SKM-1 (cell line): ENCODE results near the gene NUP85.
"Not testable (repeated sequence)": the region's sequence is repeated elsewhere in the genome, so short reads cannot be mapped to it uniquely, and the experiment has no call there.

Source experiments
- DNase-seq: peaks from one replicate; lab custom pipeline; 2025; ENCODE audit not compliant: unreplicated experiment; lab: John Stamatoyannopoulos, UW

The NUP85 gene

GRCh38 chr17:75199886-75200618 is 5.4 kb upstream of the NUP85 start:
- DNase-seq: no peak

DNA sequence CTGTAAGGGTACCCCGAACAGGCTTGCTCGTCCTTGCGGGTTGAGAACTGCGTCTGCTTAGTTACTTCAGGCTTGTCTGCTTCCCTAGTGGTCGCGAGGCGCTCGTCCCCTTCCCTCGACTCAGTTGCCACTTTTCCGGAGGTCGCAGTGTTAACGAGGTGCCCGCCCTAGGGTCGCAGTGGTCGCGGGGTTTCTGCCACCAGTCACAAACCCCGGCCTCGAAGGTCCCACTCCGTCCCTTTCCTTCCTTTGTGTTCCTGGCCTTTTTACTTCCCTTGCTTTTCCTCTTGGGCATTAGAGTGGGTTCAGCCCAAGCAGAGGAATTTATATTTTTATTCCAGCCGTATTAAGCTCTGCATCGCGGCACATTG is 299 bp downstream of the NUP85 start:
- no peak for DNase-seq

DNA sequence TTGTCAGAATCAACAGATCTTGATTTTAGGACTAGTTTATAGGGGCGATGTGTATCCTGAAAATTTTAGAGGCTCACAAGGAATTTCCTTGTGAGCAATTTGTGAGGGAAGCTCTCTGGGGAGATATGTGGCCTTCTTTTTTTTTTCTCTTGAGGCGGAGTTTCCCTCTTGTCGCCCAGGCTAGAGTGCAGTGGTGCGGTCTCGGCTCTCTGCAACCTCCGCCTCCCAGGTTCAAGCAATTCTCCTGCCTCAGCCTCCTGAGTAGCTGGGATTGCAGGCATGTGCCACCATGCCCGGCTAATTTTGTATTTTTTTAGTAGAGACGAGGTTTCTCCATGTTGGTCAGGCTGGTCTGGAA is 1.6 kb downstream of the NUP85 start:
- DNase-seq: not testable (repeated sequence)

DNA sequence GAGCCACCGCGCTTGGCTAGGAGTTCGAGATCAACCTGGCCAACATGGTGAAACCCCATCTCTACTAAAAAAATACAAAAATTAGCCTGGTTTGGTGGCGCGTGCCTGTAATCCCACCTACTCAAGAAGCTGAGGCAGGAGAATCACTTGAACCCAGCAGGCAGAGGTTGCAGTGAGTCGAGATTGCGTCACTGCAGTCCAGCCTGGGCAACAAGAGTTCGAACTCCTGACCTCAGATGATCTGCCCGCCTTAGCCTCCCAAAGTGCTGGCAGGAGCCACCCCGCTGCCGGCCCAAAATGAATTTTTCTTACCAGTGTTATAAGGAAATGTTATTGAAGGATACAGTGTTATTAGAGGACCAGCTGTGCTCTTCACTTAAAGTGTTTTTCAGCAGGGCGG is 2.3 kb downstream of the NUP85 start:
- DNase-seq: no peak

DNA sequence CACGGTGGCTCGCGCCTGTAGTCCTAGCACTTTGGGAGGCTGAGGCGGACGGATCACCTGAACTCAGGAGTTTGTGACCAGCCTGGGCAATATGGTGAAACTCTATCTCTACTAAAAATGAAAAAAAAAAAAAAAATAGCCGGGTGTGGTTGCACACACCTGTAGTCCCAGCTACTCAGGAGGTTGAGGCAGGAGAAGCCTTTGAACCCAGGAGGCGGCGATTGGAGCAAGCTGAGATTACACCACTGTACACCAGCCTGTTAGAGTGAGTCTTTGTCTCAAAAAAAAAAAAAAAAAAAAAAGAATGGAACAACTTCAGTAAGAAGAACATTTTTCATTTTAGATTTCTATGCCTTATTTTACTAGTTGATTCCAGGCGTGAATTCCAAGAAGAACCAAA is 2.7 kb downstream of the NUP85 start:
- DNase-seq: no peak

- DNase-seq: no peak
Observed at GRCh38 chr17:75209061-75209460, 3.6 kb downstream of the NUP85 start.

DNA sequence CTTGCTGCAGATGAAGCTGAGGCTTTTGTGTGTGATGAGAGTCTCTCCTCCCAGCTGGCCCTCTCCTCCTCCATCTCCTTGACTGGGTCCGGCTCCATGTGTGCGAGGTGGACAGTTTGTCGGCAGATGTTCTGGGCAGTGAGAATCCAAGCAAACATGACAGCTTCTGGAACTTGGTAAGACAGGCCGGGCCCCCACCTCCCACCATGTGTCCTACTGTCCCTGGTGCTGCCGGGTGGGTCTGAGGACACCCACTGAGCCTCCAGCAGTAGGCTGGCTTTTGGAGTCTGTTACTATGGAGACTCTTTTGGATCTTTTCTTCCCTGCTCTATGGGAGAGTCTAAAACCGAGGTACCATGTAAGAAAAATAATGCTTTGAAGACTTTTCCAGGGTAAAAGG is 12.7 kb downstream of the NUP85 start:
- DNase-seq: no peak

DNA sequence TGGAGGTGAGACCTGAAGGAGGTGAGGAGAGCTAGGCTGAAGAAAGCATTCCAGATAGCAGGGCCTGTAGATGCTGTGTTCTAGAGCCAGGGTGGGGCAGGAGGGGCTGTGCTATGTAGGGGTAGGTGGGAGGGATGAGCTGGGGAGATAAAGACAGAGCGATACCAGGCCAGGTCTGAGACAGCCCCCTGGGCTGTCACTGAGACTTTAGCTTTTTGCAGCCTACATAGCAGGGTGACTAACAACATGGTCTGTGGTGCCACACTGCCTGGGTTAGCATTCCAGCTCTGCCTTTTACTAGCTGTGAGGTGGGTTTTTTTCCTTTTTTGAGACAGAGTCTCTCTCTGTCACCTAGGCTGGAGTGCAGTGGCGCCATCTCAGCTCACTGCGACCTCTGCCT is 14.3 kb downstream of the NUP85 start:
- DNase-seq: no peak

- no peak for DNase-seq
Observed at GRCh38 chr17:75225016-75225415, 19.5 kb downstream of the NUP85 start.

GRCh38 chr17:75227729-75228128 is 22.2 kb downstream of the NUP85 start:
- DNase-seq: no peak

- peak; percentile 70 for DNase-seq
Observed at GRCh38 chr17:75228305-75228704, 22.8 kb downstream of the NUP85 start.

- peak; percentile 29 for DNase-seq
Observed at GRCh38 chr17:75228847-75229246, 23.4 kb downstream of the NUP85 start.

DNA sequence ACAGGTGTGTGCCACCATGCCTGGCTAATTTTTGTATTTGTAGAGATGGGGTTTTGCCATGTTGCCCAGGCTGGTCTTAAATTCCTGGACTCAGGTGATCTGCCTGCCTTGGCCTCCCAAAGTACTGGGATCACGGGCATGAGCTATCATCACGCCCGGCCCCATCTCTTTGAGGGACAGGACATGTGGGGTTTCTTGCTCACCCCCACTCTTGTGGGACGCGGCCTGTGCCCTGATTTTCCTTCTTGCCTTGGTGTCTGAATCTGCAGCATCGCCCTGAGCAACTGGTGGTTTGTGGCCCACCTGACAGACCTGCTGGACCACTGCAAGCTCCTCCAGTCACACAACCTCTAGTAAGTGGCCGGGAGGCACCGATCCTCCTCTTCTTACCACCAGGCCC is 25.6 kb downstream of the NUP85 start:
- no peak for DNase-seq

DNA sequence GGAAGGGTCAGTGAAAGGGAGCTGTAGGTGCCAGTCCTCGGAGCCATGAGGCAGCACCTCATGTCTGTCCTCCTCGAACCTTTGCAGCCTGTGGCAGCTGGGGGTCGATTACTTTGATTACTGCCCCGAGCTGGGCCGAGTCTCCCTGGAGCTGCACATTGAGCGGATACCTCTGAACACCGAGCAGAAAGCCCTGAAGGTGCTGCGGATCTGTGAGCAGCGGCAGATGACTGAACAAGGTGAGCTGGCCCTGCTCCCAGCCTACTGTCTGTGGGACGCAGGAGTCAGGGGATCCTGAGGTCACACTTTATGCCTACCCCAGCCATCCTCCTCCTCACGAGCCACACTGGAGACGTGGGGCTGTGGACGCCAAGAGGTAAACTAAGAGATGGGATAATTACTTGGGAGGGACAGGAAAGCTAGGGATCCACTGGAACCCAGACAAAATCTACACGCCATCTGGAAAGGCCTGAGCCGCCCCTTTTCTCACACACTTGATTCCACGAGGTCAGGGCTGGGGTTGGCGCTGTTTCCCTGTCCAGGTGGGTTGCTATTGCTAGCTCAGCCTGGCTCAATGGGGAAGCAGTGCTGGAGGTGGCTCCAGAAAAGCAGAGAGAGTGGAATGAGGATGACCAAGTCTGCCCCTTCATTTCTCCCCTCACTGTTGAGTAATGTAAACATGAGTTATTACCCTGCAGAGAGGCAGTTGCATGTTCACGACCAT is 26.4 kb downstream of the NUP85 start:
- DNase-seq: no peak

GRCh38 chr17:75232786-75233185 is 27.3 kb downstream of the NUP85 start:
- no peak for DNase-seq

- DNase-seq: no peak
Observed at GRCh38 chr17:75237100-75238014, 31.9 kb downstream of the NUP85 start.

- no peak for DNase-seq
Observed at GRCh38 chr17:75238020-75238580, 32.6 kb downstream of the NUP85 start.

DNA sequence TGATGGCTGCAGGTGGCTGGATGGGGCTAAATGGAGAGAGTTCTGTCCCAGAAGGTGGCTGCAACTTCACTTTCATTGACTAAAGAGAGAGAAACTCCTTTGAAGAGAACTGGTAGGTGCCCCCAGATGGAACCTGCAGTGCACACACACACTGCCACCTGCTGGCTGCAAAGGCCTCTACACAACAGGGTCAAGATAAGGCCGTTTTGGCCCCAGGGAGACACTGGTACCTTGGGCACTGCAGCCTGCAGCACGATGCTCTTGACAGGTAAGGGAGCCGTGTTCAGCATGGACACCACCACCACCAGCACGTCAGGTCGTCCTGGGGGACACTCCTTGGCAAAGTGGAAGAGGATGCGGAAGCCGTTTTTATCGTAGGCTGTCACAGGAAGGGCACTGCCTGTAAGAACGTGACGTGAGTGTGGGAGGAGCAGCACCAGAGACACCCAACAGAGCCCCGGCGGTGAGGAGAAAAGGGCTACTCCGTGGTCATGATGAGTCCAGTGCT is 33.3 kb downstream of the NUP85 start:
- DNase-seq: peak; percentile 21

- DNase-seq: no peak
Observed at GRCh38 chr17:75239214-75239613, 33.7 kb downstream of the NUP85 start.

- no peak for DNase-seq
Observed at GRCh38 chr17:75239778-75240393, 34.4 kb downstream of the NUP85 start.
